HG03457 (cell line): ENCODE results near the gene ADGRB3.

Experiments used
- ATAC-seq: cut with Tn5 transposase; IDR thresholded peaks from one replicate; pipeline ENCODE4 v1.9.1; 2021; ENCODE audit warnings: moderate number of reproducible peaks; ENCODE audit not compliant: unreplicated experiment

ADGRB3 gene

DNA sequence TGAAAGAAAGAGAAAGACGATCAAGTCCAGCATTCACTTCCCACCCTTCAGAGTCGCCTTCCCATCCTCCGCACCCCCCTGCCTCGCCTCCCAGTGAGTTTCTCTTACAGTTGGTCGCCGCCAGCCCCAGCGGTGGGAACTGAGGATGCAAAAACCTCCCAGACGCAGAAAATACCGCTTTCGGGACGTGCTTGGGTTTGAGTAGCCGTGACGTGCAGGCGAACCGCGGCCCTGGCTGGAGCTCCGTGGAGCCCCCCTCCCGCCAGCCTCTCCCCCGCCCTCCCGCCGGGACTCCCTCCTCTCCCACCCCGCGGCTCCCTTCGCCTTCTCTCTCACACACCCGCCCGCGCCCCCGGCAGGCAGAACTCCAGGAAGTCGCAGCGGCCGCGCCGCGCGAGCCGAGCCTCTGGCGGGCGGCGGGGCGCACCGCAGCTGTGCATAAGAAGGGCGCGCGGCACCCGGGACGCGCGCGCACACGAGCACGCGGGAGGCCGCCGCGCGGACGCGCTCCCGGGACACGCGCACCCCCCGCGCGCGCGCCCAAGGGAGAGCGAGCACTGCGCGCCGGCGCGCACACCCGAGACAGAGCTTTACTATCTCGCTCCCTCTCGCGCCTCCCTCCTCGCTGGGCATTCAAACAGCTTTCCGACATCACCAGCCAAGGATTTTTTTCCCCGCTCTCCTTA, at the start of gene ADGRB3:
TSS of gene ADGRB3 (plus strand) at position 557 of the 686 bp plus-strand sequence. CDS start 3,394 bp downstream, outside the sequence.
- ATAC-seq: peak; percentile 80

DNA sequence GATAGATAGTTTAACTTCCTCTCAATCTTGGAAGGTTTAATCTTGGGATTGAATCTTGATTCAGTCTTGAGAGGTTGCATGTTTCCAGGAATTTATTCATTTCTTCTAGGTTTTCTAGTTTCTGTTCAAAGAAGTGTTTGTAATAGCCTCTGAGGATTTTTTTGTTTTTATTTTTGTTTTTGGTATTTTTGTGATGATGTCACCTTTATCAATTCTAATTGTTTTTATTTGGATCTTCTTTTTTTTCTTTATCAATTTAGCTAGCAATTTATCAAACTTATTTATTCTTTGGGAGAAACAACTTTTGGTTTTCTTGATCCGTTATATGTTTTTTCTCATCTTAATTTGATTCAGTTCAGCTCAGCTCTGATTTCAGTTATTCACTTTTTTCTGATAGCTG, 41.5 kb upstream of the ADGRB3 start:
- ATAC-seq: no peak

DNA sequence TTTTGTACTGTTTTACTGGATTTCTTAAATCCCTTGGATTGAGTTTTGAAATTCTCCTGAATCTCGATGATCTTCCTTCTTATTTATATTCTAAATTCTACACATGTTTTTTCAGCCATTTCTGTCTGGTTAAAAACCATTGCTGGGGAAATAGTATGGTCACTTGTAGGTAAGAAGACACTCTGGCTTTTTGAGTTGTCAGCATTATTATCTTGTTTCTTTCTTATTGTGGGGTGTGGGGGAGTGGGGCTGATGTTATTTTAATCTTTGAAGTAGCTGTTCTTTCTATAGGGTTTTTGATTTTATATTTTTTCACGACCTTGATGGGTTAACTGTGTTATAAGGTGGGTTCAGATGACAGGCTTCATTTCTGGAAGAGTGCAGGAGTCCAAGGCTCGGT, 37.4 kb upstream of the ADGRB3 start:
- ATAC-seq: no peak

DNA sequence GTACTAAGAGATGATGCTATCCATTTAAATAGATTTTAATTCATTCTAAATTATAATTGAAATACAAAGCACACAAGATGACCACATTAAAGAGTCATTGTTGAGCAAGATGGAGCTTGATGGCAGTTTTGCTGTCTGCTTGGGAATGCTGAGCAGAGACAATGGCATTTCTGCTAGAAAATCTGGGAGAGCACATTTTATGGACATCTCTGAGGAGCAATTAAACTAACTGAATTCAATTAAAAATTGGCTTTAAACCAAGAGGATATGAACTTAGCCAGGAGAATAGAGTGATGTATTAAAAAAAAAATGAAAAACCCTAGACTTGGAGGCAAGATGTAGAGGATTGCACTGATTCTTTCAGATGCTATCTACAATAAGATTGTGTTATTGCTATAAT, 19.1 kb upstream of the ADGRB3 start:
- no peak for ATAC-seq

DNA sequence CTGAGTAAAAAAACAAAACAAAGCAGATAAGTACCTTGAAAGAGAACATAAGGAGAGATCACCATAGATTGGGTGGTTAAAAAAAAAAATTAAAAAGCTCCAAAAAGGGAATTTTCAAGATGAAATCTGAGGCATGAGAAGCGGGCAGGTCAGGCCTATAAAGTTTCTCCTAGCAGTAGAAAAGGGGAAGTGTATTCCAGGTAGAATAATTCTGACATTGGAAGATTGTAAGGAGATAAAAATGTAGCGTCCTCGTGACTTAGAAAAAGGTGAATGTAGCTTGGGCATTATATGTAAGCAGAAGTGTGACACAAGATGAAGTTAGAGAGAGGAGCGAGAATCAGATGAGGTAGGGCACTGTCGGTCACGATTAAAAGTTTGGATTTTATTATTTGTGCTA, 9.1 kb upstream of the ADGRB3 start:
- ATAC-seq: no peak

DNA sequence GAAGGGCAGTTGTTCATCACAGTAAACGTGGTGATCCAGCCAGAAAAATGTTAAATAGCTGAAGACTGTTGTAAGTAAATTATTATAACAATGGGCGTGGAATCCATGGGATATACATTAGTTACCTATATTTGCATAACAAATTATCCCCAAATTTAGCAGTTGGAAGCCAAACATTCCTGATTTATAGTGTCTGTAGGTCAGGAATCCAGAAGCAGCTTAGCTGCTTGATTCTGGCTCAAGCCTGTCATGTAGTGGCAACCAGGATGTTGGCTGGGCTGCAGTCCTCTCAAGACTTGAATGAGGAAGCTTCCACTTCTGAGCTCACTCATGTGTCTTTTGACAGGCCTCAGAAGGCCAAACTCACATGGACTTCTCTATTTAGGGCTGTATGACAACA, 6.9 kb upstream of the ADGRB3 start:
- no peak for ATAC-seq

DNA sequence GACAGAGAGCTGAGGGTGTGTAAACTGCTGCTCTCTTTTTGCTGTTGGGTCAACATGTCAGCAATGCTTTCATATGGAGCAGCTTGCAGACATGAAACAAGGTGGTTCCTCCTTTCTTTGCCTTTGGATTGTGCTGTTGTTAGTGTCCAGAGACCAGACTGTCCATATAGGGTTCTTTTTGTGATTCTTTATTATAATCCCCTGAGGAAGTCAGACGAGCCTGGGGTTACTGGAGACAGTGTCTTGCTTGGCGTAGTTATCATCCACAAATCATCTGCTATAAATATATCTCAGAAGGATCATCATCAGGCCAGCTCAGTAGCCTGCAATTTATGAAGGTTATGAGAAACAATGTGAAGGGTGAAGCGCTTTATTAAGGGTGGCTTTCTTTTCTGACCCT, 2.3 kb upstream of the ADGRB3 start:
- no peak for ATAC-seq

DNA sequence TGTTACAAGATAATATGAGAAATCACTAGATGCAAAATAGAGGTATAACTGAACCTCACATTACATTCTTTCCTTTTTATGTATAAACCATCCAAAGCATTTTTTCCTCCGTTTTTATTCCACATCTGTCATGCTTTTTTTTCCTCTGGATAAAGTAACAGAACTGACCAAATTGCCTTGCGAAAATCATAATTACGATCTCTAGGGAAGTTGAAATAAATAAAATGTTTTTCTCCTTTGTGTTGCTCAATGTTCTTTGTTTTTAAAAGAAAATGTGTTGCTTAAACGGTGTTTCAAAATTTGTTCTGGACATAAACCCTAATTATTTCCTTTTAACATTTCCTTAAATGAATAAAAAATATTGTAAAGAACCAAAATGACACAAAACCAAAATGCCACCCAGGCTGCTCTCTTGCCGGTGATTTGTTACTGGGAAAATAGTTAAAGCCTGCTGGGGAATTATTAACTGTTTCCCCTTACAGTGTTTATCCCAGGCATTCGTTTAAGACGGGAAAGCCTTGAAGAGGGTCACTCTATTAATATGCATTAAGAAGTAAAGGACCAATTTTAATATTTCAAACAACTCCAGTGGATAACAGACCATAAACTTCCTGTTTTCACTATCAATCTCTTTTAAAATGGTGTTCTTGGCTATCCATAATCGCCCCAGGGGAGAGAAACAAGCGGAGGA, 1.7 kb upstream of the ADGRB3 start:
- no peak for ATAC-seq

DNA sequence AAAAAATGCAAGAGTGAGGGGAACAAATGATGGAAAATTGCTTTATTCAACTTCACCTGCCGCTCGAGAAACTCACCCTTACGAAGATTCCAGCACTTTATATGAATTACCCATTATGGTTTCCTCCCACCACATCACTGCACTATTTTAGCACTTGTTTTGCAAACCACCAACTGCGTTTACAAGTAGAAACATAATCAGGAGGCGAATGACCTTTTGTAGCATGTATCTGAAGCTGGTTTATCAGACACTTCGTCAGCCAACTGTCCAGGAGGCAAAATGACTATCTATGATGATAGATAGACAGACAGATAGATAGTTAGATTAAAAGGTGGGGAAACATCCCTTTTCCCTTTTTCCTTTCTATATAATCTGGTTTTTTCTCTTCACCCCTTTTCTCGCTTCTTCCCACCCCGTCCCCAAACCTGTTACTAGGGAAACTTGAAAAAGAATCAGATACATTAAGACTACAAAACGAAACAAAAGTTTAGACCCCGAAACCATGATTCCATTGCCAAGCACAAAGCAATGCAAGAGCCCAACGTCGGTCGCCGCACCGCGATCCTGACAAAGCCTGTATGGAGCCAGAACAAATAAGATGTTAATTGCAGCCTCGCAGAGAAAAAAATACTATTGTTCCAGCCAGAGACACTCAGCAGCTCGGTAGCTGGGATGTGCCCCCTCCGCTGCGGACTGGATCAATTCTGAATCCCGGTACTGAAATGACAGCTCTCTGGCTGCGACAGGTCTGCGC, 933 bp upstream of the ADGRB3 start:
- peak; percentile 2 for ATAC-seq

DNA sequence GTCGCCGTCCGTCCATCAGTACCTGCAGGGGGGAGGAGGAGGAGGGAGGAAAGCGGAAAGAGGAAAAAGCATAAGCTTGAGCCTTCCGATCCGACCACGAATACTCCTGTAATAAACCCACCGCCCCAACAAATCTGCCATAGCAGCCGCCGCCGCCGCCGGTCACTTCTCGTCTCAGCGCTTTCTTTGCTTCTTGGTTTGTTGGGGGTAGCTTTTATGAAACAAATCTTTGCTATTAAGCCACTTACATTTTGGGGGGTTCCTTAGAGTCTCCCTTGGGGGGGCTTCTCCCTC, 277 bp downstream of the ADGRB3 start:
- ATAC-seq: no peak

DNA sequence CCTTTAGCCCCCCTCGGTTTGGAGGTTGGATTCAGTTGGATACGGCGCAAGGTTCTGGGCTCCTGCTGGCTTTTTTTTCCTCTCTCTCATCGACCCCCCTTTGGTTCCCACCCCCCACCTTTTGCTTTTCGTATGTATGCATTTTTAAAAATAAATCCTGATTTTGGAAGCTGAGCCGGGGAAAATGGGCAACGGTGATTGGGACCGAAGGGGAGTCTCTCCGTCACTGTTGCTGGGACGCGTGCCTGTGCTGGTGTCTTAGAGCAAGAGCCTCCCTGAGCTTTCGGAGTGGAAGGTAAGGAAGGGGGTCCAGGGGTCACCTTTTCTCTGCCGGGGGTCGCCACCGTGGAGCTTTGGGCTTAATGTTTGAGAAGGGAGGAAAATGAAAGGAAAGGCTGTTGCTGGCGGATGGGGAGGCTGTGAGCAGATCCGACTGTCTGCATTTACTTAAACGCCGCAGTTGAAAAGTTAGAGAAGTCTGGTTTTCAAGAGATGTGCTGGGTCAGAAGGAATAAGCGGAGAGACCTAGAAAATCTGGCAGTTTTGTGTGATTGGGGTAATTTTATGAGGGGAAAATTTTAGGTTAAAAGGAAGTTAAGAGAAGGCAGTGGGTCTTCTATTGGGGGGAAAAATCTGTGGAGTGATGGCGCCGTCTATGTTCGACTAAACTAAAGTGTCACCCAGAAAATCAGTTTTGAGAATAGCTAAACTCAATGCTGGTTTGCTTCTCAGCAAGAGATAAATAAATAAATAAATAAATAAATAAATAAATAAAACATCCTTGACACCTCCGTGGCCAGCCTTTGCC, 828 bp downstream of the ADGRB3 start:
- no peak for ATAC-seq

DNA sequence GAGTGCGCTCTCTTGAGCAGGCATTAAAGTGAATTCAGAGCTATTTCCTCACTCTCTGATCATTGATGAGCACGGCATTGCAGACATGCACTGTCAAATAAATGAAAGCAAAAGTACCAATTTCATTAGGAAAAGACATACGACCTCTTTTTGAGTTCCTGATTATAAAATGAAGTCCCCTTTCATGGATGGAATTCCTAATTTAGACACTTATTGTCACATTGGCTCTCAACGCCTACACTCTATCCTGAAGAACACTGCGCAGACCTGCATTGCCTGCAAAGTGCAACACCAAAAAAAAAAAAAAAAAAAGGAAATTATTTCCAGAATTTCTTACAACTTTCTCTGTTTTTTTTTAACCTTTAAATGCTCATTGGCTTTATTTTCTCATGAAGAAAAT, 1.6 kb downstream of the ADGRB3 start:
- ATAC-seq: no peak

DNA sequence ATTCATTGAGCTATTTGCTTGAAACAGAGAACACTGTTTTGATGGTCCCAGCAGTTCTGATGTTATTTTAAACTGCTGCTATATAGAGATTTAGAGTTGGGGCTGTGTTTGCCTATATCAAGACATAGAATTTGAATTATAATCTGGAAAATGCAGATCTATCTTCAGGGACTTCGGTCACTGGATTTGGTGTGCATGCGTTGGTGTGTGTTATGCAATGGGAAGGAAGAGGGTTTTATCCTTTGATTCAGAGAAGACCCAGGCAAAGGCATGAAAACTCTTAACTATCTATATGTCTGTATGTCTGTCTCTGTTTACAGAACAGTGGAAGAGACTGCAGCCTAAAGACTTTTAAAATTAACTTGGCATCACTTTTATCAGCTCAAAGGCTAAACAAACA, 2.0 kb downstream of the ADGRB3 start:
- no peak for ATAC-seq

DNA sequence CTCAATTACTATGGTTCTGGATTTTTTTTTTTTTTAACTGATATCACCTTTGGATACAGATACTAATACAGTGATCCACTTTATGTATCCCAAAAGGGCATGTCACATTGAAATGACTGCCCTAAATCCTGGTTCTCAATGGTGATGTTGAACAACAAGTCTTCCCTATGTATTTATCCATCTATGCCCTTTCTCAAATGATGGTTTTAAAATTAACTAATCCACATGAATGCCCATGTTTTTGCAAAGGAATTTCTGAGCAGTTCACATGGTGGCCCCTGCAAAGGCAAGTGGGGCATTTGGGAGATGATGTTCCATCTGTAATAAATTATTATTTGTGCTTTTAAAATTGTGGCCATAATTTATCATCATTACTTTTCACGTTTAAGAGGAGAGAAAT, 2.7 kb downstream of the ADGRB3 start:
- ATAC-seq: no peak

DNA sequence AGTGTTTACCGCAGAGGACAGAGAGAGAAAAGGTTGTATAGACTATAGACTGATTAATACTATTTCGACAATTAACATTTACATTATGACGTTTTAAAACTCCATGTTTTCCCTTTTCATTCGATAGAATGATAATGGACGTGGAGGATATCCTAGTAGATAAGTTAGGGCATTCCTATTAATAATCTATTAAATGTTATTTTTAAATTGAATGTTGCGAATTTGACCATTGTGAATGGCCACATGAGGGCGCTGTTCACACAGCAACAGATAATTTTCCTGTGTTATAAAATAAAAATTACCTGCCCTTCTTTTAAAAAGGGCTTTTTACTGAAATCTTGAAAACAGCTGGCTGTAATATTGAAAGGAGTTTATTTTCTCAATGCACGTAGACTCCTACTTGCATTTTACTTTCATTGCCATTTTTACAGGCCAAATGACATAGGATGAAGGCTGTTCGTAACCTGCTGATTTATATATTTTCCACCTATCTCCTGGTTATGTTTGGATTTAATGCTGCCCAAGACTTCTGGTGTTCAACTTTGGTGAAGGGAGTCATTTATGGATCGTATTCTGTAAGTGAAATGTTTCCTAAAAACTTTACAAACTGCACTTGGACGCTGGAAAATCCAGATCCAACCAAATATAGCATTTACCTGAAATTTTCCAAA, 3.3 kb downstream of the ADGRB3 start:
- ATAC-seq: no peak

DNA sequence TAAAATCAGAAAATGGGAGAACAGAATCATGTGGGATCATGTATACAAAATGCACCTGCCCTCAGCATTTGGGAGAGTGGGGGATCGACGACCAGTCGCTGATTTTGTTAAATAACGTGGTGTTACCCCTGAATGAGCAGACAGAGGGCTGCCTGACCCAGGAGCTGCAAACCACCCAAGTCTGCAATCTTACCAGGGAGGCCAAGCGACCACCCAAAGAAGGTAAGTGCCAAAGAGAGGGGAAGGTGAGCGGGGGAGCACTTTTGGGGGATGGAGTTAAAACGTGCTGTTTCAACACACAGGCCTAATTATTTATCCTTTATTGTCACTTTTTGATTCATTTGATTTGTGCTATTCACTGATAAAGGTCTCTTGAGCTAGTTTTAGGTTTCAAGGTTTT, 4.1 kb downstream of the ADGRB3 start:
- no peak for ATAC-seq

DNA sequence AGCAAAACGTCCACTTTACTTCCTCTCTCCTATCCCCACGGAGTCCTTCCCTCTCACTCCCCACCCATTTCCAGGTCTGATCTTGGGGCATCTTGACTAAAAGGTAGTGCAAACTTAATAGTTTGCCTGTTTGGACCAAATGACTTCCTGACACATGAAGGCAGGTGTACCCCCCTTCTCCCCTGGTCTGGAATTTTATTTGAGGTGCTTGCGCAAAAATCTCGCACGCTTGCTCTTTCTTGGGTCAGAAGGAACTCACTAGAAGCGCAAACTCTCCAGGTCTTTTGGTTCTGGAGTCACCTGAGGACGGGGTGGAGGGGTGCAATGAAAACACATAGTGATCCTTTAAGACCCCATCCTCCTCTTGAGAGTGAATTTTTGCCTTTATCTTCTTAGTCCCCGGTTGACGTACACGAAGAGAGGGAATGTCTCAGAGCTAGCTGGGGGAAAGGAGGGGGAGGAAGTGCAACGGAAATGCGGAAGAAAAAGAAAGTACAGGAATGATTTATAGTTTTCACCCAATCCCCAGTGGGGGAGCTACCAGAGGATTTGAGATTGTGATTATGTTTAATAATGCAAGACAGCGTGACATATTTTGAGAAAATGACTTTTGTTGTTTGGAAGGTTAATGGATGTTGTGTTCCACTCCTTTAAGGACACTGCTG, 4.9 kb downstream of the ADGRB3 start:
- no peak for ATAC-seq

DNA sequence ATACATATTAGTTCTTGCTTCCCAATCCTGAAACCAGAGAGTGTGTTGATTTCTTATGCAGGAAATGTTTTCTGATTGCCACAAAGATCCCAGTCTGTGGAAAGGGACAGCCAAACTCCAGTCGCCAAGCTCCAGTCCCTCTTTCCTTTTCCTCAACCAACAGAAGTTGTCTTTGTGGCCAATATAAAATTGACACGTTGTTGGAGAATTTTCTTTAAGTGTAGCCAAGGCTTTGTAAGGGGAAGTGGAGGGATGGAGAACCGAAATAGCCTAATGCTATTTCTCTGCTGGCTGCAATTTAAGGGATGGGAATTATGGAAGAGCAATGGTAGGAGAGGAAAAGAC, 5.4 kb downstream of the ADGRB3 start:
- no peak for ATAC-seq

DNA sequence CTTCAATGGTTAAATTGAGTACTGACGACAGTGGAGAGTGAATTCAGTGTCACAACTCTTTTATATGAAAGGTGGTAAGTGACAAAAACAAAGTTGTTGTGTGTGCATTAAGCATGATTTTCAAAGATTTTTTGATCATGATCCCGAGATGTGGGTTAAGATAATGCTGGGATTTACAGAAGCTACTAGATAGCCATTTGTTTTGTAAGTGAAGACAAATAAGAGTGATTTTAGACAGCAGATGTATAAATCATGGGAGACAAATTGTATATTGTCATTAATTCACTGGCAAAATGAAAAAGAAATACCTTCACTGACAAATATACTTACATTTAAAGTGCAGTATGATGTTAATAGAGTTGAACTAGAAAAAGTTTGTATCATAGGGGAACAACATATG, 6.1 kb downstream of the ADGRB3 start:
- ATAC-seq: no peak

DNA sequence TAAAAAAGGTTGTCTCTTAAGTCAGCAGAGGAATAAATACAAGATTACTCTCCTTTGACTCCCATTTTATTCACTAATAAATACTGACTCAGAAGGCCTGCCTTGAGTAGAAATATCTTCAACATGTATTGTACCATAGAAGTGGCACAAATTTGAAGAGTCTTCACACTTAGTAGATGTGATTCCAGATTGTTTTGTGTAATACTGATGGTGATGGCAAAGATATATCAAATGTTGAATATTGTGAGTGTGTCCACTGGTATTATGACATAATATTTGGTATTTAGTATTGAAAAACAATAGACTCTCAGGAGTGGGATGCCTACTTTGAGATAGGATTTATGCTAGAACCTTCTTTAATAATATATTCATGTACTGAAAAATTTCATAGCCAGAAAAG, 7.0 kb downstream of the ADGRB3 start:
- ATAC-seq: no peak

DNA sequence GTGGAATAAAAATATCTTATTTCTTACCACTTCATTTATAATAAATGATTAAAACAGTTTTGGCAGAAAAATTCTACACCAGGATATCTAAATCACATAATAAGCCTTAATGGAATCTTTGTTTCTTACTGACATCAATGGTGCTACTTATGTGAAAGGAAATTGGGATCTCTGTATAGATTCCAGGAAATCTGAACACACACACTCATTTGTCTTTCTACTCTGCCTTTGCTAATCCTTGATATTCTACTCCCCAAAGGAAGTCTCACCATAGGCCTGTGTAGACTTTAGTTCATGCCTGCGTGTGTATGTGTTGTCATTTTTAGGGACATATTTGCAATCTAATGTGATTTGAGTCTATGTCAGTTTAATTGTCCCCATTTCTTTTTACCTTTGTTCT, 7.9 kb downstream of the ADGRB3 start:
- no peak for ATAC-seq
